DOHH2 (cell line): Measurements from ENCODE around the gene ERC2.

Experiments
- H3F3A ChIP-seq: fragments of 200-600 bp; sonication (generic), shearing (Covaris generic); 2 replicates; pipeline ENCODE4 v1.6.0; 2016; ENCODE audit warnings: antibody characterized with exemption, mild to moderate bottlenecking; ENCODE audit not compliant: control insufficient read depth, insufficient read depth
- H3K27ac ChIP-seq: fragments of 200-600 bp; sonication (generic); 2 replicates; pipeline ENCODE4 v1.5.1; 2014; ENCODE audit warnings: low read depth, mild to moderate bottlenecking, low read length, moderate library complexity
- H3K27me3 ChIP-seq: fragments of 200-600 bp; sonication (generic); 2 replicates; pipeline ENCODE4 v1.6.1; 2014; ENCODE audit warnings: mild to moderate bottlenecking, low read length, mixed read lengths; ENCODE audit not compliant: control insufficient read depth
- H3K36me3 ChIP-seq: fragments of 200-600 bp; sonication (generic); 2 replicates; pipeline ENCODE4 v1.6.1; 2014; ENCODE audit warnings: mild to moderate bottlenecking, low read length, moderate library complexity, mixed read lengths; ENCODE audit not compliant: control insufficient read depth
- H3K4me1 ChIP-seq: fragments of 200-600 bp; sonication (generic); 2 replicates; pipeline ENCODE4 v1.6.1; 2014; ENCODE audit warnings: mild to moderate bottlenecking, low read length, mixed read lengths; ENCODE audit not compliant: control insufficient read depth
- H3K4me2 ChIP-seq: fragments of 200-600 bp; sonication (generic); 2 replicates; pipeline ENCODE4 v1.6.0; 2014; ENCODE audit warnings: mild to moderate bottlenecking, low read length, moderate library complexity
- H3K4me3 ChIP-seq: fragments of 200-600 bp; sonication (generic); 2 replicates; pipeline ENCODE4 v1.5.1; 2014; ENCODE audit warnings: mild to moderate bottlenecking, low read length, mixed read lengths
- H3K79me2 ChIP-seq: fragments of 200-600 bp; sonication (generic); 2 replicates; pipeline ENCODE4 v1.6.1; 2014; ENCODE audit warnings: mild to moderate bottlenecking, low read length, mixed read lengths; ENCODE audit not compliant: control insufficient read depth
- H3K9me2 ChIP-seq: fragments of 200-600 bp; sonication (generic); replicated peaks from 2 replicates; pipeline ENCODE4 v1.6.1; 2014; ENCODE audit warnings: mild to moderate bottlenecking, low read length, mixed read lengths; ENCODE audit not compliant: control insufficient read depth
- H3K9me3 ChIP-seq: fragments of 200-600 bp; sonication (generic); 2 replicates; pipeline ENCODE4 v1.6.1; 2014; ENCODE audit warnings: antibody characterized with exemption, low read length, mixed read lengths; ENCODE audit not compliant: control insufficient read depth, insufficient read depth
- H4K20me1 ChIP-seq: fragments of 200-600 bp; sonication (generic); 2 replicates; pipeline ENCODE4 v1.6.0; 2014; ENCODE audit warnings: low read depth, mild to moderate bottlenecking, antibody characterized with exemption, low read length, moderate library complexity; ENCODE audit not compliant: control insufficient read depth, insufficient read depth
- EZH2phosphoT487 ChIP-seq: fragments of 200-600 bp; sonication (generic); IDR thresholded peaks from 2 replicates; pipeline ENCODE4 v1.6.1; 2017; ENCODE audit warnings: borderline replicate concordance, mild to moderate bottlenecking, antibody characterized with exemption, low read length, moderate library complexity, mixed read lengths
- TF ChIP-seq, protein P1 (sequence below): fragments of 200-600 bp; sonication (generic); IDR thresholded peaks from one replicate; pipeline ENCODE4 v1.5.1; 2014; ENCODE audit warnings: antibody characterized with exemption, mild to moderate bottlenecking, low read depth, low read length; ENCODE audit not compliant: poor library complexity, severe bottlenecking

The ERC2 gene

GRCh38 chr3:56145410-56145809 is 322.9 kb downstream of the ERC2 start:
- TF ChIP-seq, protein P1, sequence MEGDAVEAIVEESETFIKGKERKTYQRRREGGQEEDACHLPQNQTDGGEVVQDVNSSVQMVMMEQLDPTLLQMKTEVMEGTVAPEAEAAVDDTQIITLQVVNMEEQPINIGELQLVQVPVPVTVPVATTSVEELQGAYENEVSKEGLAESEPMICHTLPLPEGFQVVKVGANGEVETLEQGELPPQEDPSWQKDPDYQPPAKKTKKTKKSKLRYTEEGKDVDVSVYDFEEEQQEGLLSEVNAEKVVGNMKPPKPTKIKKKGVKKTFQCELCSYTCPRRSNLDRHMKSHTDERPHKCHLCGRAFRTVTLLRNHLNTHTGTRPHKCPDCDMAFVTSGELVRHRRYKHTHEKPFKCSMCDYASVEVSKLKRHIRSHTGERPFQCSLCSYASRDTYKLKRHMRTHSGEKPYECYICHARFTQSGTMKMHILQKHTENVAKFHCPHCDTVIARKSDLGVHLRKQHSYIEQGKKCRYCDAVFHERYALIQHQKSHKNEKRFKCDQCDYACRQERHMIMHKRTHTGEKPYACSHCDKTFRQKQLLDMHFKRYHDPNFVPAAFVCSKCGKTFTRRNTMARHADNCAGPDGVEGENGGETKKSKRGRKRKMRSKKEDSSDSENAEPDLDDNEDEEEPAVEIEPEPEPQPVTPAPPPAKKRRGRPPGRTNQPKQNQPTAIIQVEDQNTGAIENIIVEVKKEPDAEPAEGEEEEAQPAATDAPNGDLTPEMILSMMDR: no peak
- TF ChIP-seq EZH2phosphoT487: no peak
- H3K9me2 ChIP-seq: no peaks in the 10 kb centered on the region
- no peak overlapping the region for H3K27ac ChIP-seq
- no peaks in the 10 kb centered on the region for H4K20me1 ChIP-seq
- no peaks in the 10 kb centered on the region for H3F3A ChIP-seq
- H3K4me3 ChIP-seq: no peak overlapping the region
- no peaks in the 10 kb centered on the region; the same call in 1 of the 2 replicates for H3K9me3 ChIP-seq
- no peaks in the 10 kb centered on the region for H3K79me2 ChIP-seq
- no peaks in the 10 kb centered on the region for H3K36me3 ChIP-seq
- no peak overlapping the region for H3K4me2 ChIP-seq
- H3K27me3 ChIP-seq: no peaks in the 10 kb centered on the region; the same call in 1 of the 2 replicates
- no peaks in the 10 kb centered on the region for H3K4me1 ChIP-seq

- Histone ChIP-seq H4K20me1 (no peaks in the 10 kb centered on the region), H3K4me1 (no peaks in the 10 kb centered on the region), H3K27ac (no peak overlapping the region), H3F3A (no peaks in the 10 kb centered on the region), H3K9me3 (no peaks in the 10 kb centered on the region; the same call in 1 of the 2 replicates), H3K4me2 (no peak overlapping the region), H3K9me2 (no peaks in the 10 kb centered on the region), H3K4me3 (no peak overlapping the region), H3K79me2 (no peaks in the 10 kb centered on the region), H3K36me3 (no peaks in the 10 kb centered on the region), H3K27me3 (no peaks in the 10 kb centered on the region; the same call in 1 of the 2 replicates)
- TF ChIP-seq, protein P1: no peak
- no peak for TF ChIP-seq EZH2phosphoT487
These were observed 323.5 kb downstream of the ERC2 start for GRCh38 chr3:56144805-56145204.

DNA sequence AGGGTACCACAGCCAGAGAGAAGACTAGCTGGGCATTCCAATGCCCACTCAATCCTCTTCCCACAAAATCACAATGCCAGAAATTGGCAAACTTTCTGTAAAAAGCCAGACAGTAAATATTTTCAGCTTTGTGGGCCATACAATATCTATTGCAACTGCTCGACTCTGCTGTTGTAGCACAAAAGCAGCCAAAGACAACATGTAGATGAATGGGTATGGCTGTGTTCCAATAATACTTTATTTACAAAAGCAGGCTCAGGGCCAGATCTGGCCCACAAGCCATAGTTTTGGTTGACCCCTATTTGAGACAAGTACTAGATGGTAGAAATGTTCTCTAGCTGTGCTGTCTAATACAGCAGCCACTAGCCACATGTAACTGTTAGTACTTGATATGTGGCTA is 330.9 kb downstream of the ERC2 start:
- no peak overlapping the region for H3K4me2 ChIP-seq
- no peak overlapping the region for H3K4me3 ChIP-seq
- H3K27ac ChIP-seq: no peak overlapping the region
- no peaks in the 10 kb centered on the region for H3K36me3 ChIP-seq
- no peaks in the 10 kb centered on the region for H3K9me3 ChIP-seq
- H3F3A ChIP-seq: no peaks in the 10 kb centered on the region
- H3K9me2 ChIP-seq: no peaks in the 10 kb centered on the region
- no peaks in the 10 kb centered on the region for H3K4me1 ChIP-seq
- no peaks in the 10 kb centered on the region for H4K20me1 ChIP-seq
- TF ChIP-seq, protein P1: no peak
- no peak for TF ChIP-seq EZH2phosphoT487
- no peaks in the 10 kb centered on the region for H3K27me3 ChIP-seq
- no peaks in the 10 kb centered on the region for H3K79me2 ChIP-seq
